Panc1 (cell line): Measurements from ENCODE around the gene DALRD3. TPM values are rescaled to one million over a fixed set of nuclear protein-coding genes. Genes with fewer than 3 reads are reported as not detected.

Experiments used
- ATAC-seq: fragments of 200-7000 bp; cut with Tn5 transposase; 2 replicates; pipeline ENCODE4 v1.9.1; 2020; ENCODE audit warnings: mild to moderate bottlenecking, moderate library complexity
- BruUV-seq: library from RNA; stranded (reverse); fragments of 400-500 nt; replicated peaks from 2 replicates; lab custom pipeline; 2021; lab: Mats Ljungman, UMichigan
- CTCF ChIA-PET: fragments of 300-600 bp; sonication (Branson Sonifier 250); formaldehyde crosslinking; loops from one replicate; lab custom pipeline; 2022; ENCODE audit warnings: antibody characterized with exemption; lab: Charles Lee
- POLR2A ChIA-PET: fragments of 300-600 bp; sonication (Branson Sonifier 250); formaldehyde crosslinking; loops from one replicate; lab custom pipeline; 2022; ENCODE audit warnings: antibody characterized with exemption; lab: Charles Lee
- DNase-seq: peaks from one replicate; pipeline ENCODE4 v3.0.0-alpha.2; 2010; ENCODE audit warnings: low read depth, low spot score
- H3K27ac ChIP-seq: 2 replicates; pipeline ENCODE4 v1.5.1; 2011; ENCODE audit warnings: mild to moderate bottlenecking, low read length, inconsistent platforms
- H3K27me3 ChIP-seq: fragments of 200-500 bp; sonication (Bioruptor generic); 2 replicates; pipeline ENCODE4 v1.6.0; 2014; ENCODE audit warnings: low read length, inconsistent platforms; ENCODE audit not compliant: control insufficient read depth, insufficient read depth
- H3K36me3 ChIP-seq: fragments of 200-500 bp; sonication (Bioruptor generic); 2 replicates; pipeline ENCODE4 v1.5.1; 2014; ENCODE audit warnings: inconsistent platforms, mild to moderate bottlenecking, low read length, moderate library complexity; ENCODE audit not compliant: control insufficient read depth, insufficient read depth
- H3K4me1 ChIP-seq: 2 replicates; pipeline ENCODE4 v1.5.1; 2011; ENCODE audit warnings: inconsistent platforms, mild to moderate bottlenecking, low read length, moderate library complexity; ENCODE audit not compliant: control insufficient read depth, insufficient read depth
- H3K4me3 ChIP-seq, 2 experiments: 2 replicates each; pipeline ENCODE4 v1.5.1; 2011 to 2012; ENCODE audit warnings: low read depth in 2 of 2, low read length in 2 of 2, mild to moderate bottlenecking in 2 of 2, inconsistent platforms in 1 of 2, moderate library complexity in 1 of 2
- H3K9me3 ChIP-seq: fragments of 200-500 bp; sonication (Bioruptor generic); 2 replicates; pipeline ENCODE4 v1.5.1; 2014; ENCODE audit warnings: low read depth, mild to moderate bottlenecking, inconsistent platforms, low read length, moderate library complexity; ENCODE audit not compliant: control insufficient read depth, insufficient read depth
- CTCF ChIP-seq: fragments of 450-650 bp; IDR thresholded peaks from 2 replicates; pipeline ENCODE4 v1.5.1; 2017; ENCODE audit warnings: mild to moderate bottlenecking
- POLR2AphosphoS5 ChIP-seq: IDR thresholded peaks from 2 replicates; pipeline ENCODE4 v1.6.1; 2012; ENCODE audit warnings: mild to moderate bottlenecking, low read depth, low read length, moderate library complexity
- REST ChIP-seq, 2 experiments: IDR thresholded peaks; 2 replicates each; pipeline ENCODE4 v1.6.1; 2011 to 2012; ENCODE audit warnings: low read depth in 2 of 2, control low read depth in 1 of 2, low read length in 1 of 2, mild to moderate bottlenecking in 1 of 2, moderate library complexity in 1 of 2; ENCODE audit not compliant: insufficient read depth in 1 of 2
- SIN3A ChIP-seq: IDR thresholded peaks from 2 replicates; pipeline ENCODE4 v1.6.1; 2012; ENCODE audit warnings: low read depth, mild to moderate bottlenecking, low read length, moderate library complexity, borderline replicate concordance; ENCODE audit not compliant: insufficient read depth
- TCF7L2 ChIP-seq: IDR thresholded peaks from 2 replicates; pipeline ENCODE4 v1.6.1; 2011; ENCODE audit warnings: mild to moderate bottlenecking, low read depth, low read length, inconsistent platforms
- in situ Hi-C: cut with HindIII; loops from 2 replicates; pipeline ENCODE4 v1.10.0; 2016; ENCODE audit warnings: low sequenced_read_pairs, low pct_unique_long_range_greater_than_20kb
- intact Hi-C: fragments of 100-400 bp; cut with micrococcal nuclease; formaldehyde crosslinking; loops from one replicate; pipeline ENCODE4 v1.10.0; 2022; ENCODE audit not compliant: unreplicated experiment
- total RNA-seq: library from RNA; stranded (reverse); gene quantifications from one replicate; pipeline ENCODE4 v1.2.1, GENCODE V29; 2021; ENCODE audit not compliant: unreplicated experiment

The DALRD3 gene
- total RNA-seq, 1 experiment from 2014 or later = 22.5 TPM

GRCh38 chr3:49007771-49008528, 10.4 kb downstream of the DALRD3 start:
- Histone ChIP-seq H3K9me3 (no peaks in the 10 kb centered on the region), H3K27ac (peak overlapping the region; percentile 93), H3K4me3 (peak overlapping the region; percentile 82 to 85), H3K4me1 (peaks cover 13% of the 10 kb centered on the region), H3K27me3 (no peaks in the 10 kb centered on the region), H3K36me3 (no peaks in the 10 kb centered on the region)
- DNase-seq (no peak), ATAC-seq (peak; percentile 76)
- in situ Hi-C loops = no loop called here
- TF ChIP-seq CTCF (peak; percentile 20; the same call in 1 of the 2 replicates), POLR2AphosphoS5 (no peak)
- POLR2A ChIA-PET = interaction anchor here (0.6 to 1.2 kb wide), 2 partner anchors 10 to 337 kb away, joined by 4 read pairs; no protein-coding TSS in a partner anchor
- intact Hi-C loops = no loop called here
- CTCF ChIA-PET = interaction anchor here (1.4 to 2.7 kb wide), 2 partner anchors 10 to 20 kb away, joined by 5 to 19 read pairs; no protein-coding TSS in a partner anchor
- TSS peak; percentile 75 for BruUV-seq

- Histone ChIP-seq H3K36me3 (no peaks in the 10 kb centered on the region), H3K27ac (peak within 1 kb of the TSS; percentile 93), H3K4me1 (peaks cover 13% of the 10 kb centered on the region), H3K9me3 (no peaks in the 10 kb centered on the region), H3K27me3 (no peaks in the 10 kb centered on the region), H3K4me3 (peak within 1 kb of the TSS; percentile 82 to 85)
- POLR2A ChIA-PET = interaction anchor here (0.6 to 1.2 kb wide), 8 partner anchors 9 to 336 kb away, joined by 3 to 9 read pairs (median 4); partner anchors contain the start of genes QRICH1 and USP19
- peak; percentile 65; the same call in 1 of the 2 replicates for TF ChIP-seq SIN3A
- peak; percentile 85 for TF ChIP-seq POLR2AphosphoS5
- 0 out of 4 replicates have a peak, but pooled peaks of 1 of the 2 experiments have one; percentile 39 for TF ChIP-seq REST (IDR thresholded peaks at IDR 0.05; ENCODE audit: insufficient read depth in 1 of 2, low read depth in 2 of 2, low read length in 1 of 2)
- no peak for TF ChIP-seq TCF7L2
- TF ChIP-seq CTCF = no peak; the same call in 1 of the 2 replicates
- no TSS peak for BruUV-seq
- CTCF ChIA-PET = interaction anchor here (0.6 to 2.7 kb wide), 3 partner anchors 9 to 19 kb away, joined by 3 to 19 read pairs (median 5); no protein-coding TSS in a partner anchor
- ATAC-seq (peak; percentile 93), DNase-seq (peak; percentile 82)
- in situ Hi-C loops (no loop called here), intact Hi-C loops (no loop called here)
Measured at GRCh38 chr3:49007068-49007770, 11.2 kb downstream of the DALRD3 start, which contains the start of gene WDR6. Gene WDR6 (plus strand): TSS chr3:49007391. CDS start chr3:49007432, 41 bp downstream.
